HL-60/S4 treated with retinoic acid at 250 ng/mL for 4 days and 3 days (cell line): ENCODE measurements around the gene EIF4A3.

Experiments
- in situ Hi-C: fragments of 300-500 bp; cut with MboI; formaldehyde crosslinking; loops from 2 replicates; pipeline ENCODE4 v1.7.0; 2022; ENCODE audit warnings: low sequenced_read_pairs

Gene EIF4A3

GRCh38 chr17:80138856-80139426 lies 8.0 kb downstream of the EIF4A3 start:
- in situ Hi-C loops, result no loop called here

- in situ Hi-C loops, result no loop called here
Measured at GRCh38 chr17:80137131-80137530, 9.8 kb downstream of the EIF4A3 start.

- in situ Hi-C loops, result no loop called here
Measured at GRCh38 chr17:80133626-80133970, 13.3 kb downstream of the EIF4A3 start.

- in situ Hi-C loops, result no loop called here
Measured at GRCh38 chr17:80132906-80133625, 13.9 kb downstream of the EIF4A3 start.

- in situ Hi-C loops, result no loop called here
Measured at GRCh38 chr17:80130992-80131391, 15.9 kb downstream of the EIF4A3 start.

- in situ Hi-C loops, result no loop called here
Measured at GRCh38 chr17:80129006-80129565, 17.8 kb downstream of the EIF4A3 start.

- in situ Hi-C loops, result no loop called here
Measured at GRCh38 chr17:80126449-80126715, 20.5 kb downstream of the EIF4A3 start.

GRCh38 chr17:80125656-80126448 lies 21.1 kb downstream of the EIF4A3 start:
- in situ Hi-C loops, result no loop called here

- in situ Hi-C loops, result no loop called here
Measured at GRCh38 chr17:80124351-80124981, 22.5 kb downstream of the EIF4A3 start.

- in situ Hi-C loops, result no loop called here
Measured at GRCh38 chr17:80123791-80124190, 23.1 kb downstream of the EIF4A3 start.

GRCh38 chr17:80122926-80123505 lies 23.9 kb downstream of the EIF4A3 start:
- in situ Hi-C loops, result no loop called here

GRCh38 chr17:80122026-80122575 lies 24.8 kb downstream of the EIF4A3 start:
- in situ Hi-C loops, result no loop called here

GRCh38 chr17:80119839-80120238 lies 27.1 kb downstream of the EIF4A3 start:
- in situ Hi-C loops, result no loop called here

GRCh38 chr17:80119271-80119791 lies 27.6 kb downstream of the EIF4A3 start:
- in situ Hi-C loops, result no loop called here

- in situ Hi-C loops, result no loop called here
Measured at GRCh38 chr17:80118601-80119270, 28.2 kb downstream of the EIF4A3 start.

GRCh38 chr17:80117491-80118401 lies 29.2 kb downstream of the EIF4A3 start:
- in situ Hi-C loops, result no loop called here

GRCh38 chr17:80116921-80117380 lies 30.0 kb downstream of the EIF4A3 start:
- in situ Hi-C loops, result no loop called here

- in situ Hi-C loops, result no loop called here
Measured at GRCh38 chr17:80116276-80116920, 30.5 kb downstream of the EIF4A3 start.
